ENCODE results near the gene PTPN1.

DNA sequence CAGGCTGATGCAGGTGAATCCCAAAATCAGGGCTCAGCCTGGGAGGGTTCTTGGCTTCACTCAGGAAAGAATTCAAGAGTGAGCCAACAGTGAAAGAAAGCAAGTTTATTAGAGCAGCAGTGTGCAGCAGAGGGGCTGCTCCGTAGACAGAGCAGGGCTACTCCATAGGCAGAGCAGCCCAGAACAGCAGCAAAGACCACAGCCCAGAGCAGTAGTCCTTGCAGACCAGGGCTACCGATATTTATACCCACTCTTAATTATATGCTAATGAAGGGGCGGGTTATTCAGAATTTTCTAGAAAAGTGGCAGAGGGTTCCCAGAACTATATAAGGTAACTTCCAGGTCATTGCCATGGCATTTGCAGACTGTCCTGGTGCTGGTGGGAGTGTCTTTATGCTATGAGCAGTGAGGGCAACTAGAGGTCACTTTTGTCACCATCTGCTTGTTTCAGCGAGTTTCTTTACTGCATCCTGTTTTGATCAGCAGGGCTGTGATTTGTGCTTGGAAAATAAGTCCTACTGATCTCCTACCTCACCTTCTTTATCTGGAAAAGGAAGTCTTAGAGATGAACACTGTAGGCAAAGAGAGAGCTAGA is 39.8 kb upstream of the PTPN1 start:
- TF ChIP-seq, protein P1, sequence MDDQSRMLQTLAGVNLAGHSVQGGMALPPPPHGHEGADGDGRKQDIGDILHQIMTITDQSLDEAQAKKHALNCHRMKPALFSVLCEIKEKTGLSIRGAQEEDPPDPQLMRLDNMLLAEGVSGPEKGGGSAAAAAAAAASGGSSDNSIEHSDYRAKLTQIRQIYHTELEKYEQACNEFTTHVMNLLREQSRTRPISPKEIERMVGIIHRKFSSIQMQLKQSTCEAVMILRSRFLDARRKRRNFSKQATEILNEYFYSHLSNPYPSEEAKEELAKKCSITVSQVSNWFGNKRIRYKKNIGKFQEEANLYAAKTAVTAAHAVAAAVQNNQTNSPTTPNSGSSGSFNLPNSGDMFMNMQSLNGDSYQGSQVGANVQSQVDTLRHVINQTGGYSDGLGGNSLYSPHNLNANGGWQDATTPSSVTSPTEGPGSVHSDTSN (CRISPR knock-in tag; IDR thresholded peaks at IDR 0.05) = no peak
- TF ChIP-seq, protein P2, sequence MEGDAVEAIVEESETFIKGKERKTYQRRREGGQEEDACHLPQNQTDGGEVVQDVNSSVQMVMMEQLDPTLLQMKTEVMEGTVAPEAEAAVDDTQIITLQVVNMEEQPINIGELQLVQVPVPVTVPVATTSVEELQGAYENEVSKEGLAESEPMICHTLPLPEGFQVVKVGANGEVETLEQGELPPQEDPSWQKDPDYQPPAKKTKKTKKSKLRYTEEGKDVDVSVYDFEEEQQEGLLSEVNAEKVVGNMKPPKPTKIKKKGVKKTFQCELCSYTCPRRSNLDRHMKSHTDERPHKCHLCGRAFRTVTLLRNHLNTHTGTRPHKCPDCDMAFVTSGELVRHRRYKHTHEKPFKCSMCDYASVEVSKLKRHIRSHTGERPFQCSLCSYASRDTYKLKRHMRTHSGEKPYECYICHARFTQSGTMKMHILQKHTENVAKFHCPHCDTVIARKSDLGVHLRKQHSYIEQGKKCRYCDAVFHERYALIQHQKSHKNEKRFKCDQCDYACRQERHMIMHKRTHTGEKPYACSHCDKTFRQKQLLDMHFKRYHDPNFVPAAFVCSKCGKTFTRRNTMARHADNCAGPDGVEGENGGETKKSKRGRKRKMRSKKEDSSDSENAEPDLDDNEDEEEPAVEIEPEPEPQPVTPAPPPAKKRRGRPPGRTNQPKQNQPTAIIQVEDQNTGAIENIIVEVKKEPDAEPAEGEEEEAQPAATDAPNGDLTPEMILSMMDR (tag by site-specific recombination; IDR thresholded peaks at IDR 0.05) = no peak
- TF ChIP-seq PRDM1 (tag by site-specific recombination; IDR thresholded peaks at IDR 0.05) = no peak
- no peak for TF ChIP-seq MYNN (tag by site-specific recombination; IDR thresholded peaks at IDR 0.05; ENCODE audit: borderline replicate concordance)
- no peak for TF ChIP-seq HOXA7 (CRISPR knock-in tag; IDR thresholded peaks at IDR 0.05; ENCODE audit: borderline replicate concordance)
- no peak for TF ChIP-seq TRIM28 (IDR thresholded peaks at IDR 0.05; ENCODE audit: borderline replicate concordance, low read length)
- no peak for TF ChIP-seq ZNF660 (tag by site-specific recombination; IDR thresholded peaks at IDR 0.05)
- no peak for TF ChIP-seq ZNF140 (tag by site-specific recombination; IDR thresholded peaks at IDR 0.05)
- TF ChIP-seq, protein P3, sequence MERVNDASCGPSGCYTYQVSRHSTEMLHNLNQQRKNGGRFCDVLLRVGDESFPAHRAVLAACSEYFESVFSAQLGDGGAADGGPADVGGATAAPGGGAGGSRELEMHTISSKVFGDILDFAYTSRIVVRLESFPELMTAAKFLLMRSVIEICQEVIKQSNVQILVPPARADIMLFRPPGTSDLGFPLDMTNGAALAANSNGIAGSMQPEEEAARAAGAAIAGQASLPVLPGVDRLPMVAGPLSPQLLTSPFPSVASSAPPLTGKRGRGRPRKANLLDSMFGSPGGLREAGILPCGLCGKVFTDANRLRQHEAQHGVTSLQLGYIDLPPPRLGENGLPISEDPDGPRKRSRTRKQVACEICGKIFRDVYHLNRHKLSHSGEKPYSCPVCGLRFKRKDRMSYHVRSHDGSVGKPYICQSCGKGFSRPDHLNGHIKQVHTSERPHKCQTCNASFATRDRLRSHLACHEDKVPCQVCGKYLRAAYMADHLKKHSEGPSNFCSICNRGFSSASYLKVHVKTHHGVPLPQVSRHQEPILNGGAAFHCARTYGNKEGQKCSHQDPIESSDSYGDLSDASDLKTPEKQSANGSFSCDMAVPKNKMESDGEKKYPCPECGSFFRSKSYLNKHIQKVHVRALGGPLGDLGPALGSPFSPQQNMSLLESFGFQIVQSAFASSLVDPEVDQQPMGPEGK (tag by site-specific recombination; IDR thresholded peaks at IDR 0.05) = no peak
- no peak for TF ChIP-seq SETDB1 (IDR thresholded peaks at IDR 0.05; ENCODE audit: insufficient read length, low read length)
